K562 (cell line): ENCODE data around the gene LRMDA. TPM values are rescaled to one million over a fixed set of nuclear protein-coding genes. Genes with fewer than 3 reads are reported as not detected.

Source experiments
- ATAC-seq: fragments of 200-7000 bp; cut with Tn5 transposase; 3 replicates; pipeline ENCODE4 v1.9.1; 2020; ENCODE audit warnings: moderate library complexity
- BruUV-seq: library from RNA; stranded (reverse); fragments of 400-500 nt; replicated peaks from 2 replicates; lab custom pipeline; 2021; lab: Mats Ljungman, UMichigan
- CTCF ChIA-PET: fragments of 300-600 bp; formaldehyde crosslinking; extraction: SDS; loops from one replicate; lab custom pipeline; 2021; ENCODE audit warnings: low intra/inter-chr PET ratio; lab: Yijun Ruan, JAX
- POLR2A ChIA-PET: fragments of 300-600, 350-650 bp; sonication (Branson Sonifier 250); formaldehyde crosslinking; extraction: SDS; loops from one replicate; lab custom pipeline; 2021; ENCODE audit warnings: antibody characterized with exemption, inconsistent platforms; lab: Yijun Ruan, JAX
- DNase-seq, 4 experiments: peaks; one replicate each; pipeline versions ENCODE4 v3.0.0 to v3.0.0-alpha.2; 2011 to 2018; ENCODE audit warnings: low spot score in 3 of 4, mixed read lengths in 3 of 4; ENCODE audit errors: extremely low read depth in 1 of 4
- FAIRE-seq: peaks from 2 replicates; lab custom pipeline; 2011; peaks lifted over from hg19 to GRCh38; lab: Jason Lieb, UNC
- H2AFZ ChIP-seq: 2 replicates; pipeline ENCODE4 v1.6.0; 2011; ENCODE audit warnings: low read depth, low read length, control low read depth, inconsistent platforms
- H3K27ac ChIP-seq: fragments of 200-600 bp; 3 replicates; pipeline ENCODE4 v1.8.0; 2011; ENCODE audit warnings: low read depth, mild to moderate bottlenecking, control low read depth, inconsistent platforms, low read length, moderate library complexity, mixed read lengths; ENCODE audit errors: extremely low read depth
- H3K27me3 ChIP-seq, 2 experiments: fragments of 300-600 bp in 1 of 2; 2 replicates in 1 of 2; 3 replicates in 1 of 2; pipeline versions ENCODE4 v1.6.0 to v1.8.0; 2011; ENCODE audit warnings: inconsistent platforms in 2 of 2, low read length in 2 of 2, mild to moderate bottlenecking in 1 of 2, mixed read lengths in 1 of 2, moderate library complexity in 1 of 2; ENCODE audit not compliant: control insufficient read depth in 2 of 2, insufficient read depth in 2 of 2
- H3K36me3 ChIP-seq: fragments of 300-600 bp; 3 replicates; pipeline ENCODE4 v1.8.0; 2011; ENCODE audit warnings: mild to moderate bottlenecking, low read length, inconsistent platforms; ENCODE audit not compliant: control insufficient read depth, insufficient read depth
- H3K4me1 ChIP-seq, 2 experiments: fragments of 200-600 bp in 1 of 2; replicated peaks in 1 of 2; 2 replicates in 1 of 2; 3 replicates in 1 of 2; pipeline versions ENCODE4 v1.5.1 to v1.8.0; 2011; ENCODE audit warnings: inconsistent platforms in 2 of 2, low read length in 2 of 2, mild to moderate bottlenecking in 1 of 2, mixed read lengths in 1 of 2, moderate library complexity in 1 of 2; ENCODE audit not compliant: control insufficient read depth in 2 of 2, insufficient read depth in 2 of 2
- H3K4me2 ChIP-seq: 2 replicates; pipeline ENCODE4 v1.6.1; 2011; ENCODE audit warnings: low read length, control low read depth, inconsistent platforms, mixed read lengths; ENCODE audit not compliant: insufficient read depth
- H3K4me3 ChIP-seq: fragments of 200-600 bp; sonication (generic), shearing (Covaris generic); 2 replicates; pipeline ENCODE4 v1.5.1; 2016; ENCODE audit warnings: control low read depth, inconsistent platforms
- H3K79me2 ChIP-seq: fragments of 200-600 bp; 3 replicates; pipeline ENCODE4 v1.8.0; 2011; ENCODE audit warnings: low read length, inconsistent platforms; ENCODE audit not compliant: control insufficient read depth, insufficient read depth
- H3K9ac ChIP-seq, 2 experiments: 2 replicates each; pipeline versions ENCODE4 v1.6.0 to v1.6.1; 2011; ENCODE audit warnings: low read depth in 2 of 2, low read length in 2 of 2, control low read depth in 1 of 2, inconsistent platforms in 1 of 2, mild to moderate bottlenecking in 1 of 2, mixed read lengths in 1 of 2; ENCODE audit not compliant: insufficient read depth in 1 of 2
- H3K9me1 ChIP-seq: one replicate; pipeline ENCODE4 v1.6.0; 2011; ENCODE audit warnings: inconsistent platforms, mild to moderate bottlenecking, low read length, moderate library complexity; ENCODE audit not compliant: control insufficient read depth, insufficient read depth
- H3K9me3 ChIP-seq: replicated peaks from 2 replicates; pipeline ENCODE4 v1.5.1; 2011; ENCODE audit warnings: low read depth, low read length, inconsistent platforms; ENCODE audit not compliant: control insufficient read depth, insufficient read depth
- H4K20me1 ChIP-seq: replicated peaks from 2 replicates; pipeline ENCODE4 v1.6.1; 2011; ENCODE audit warnings: low read length, inconsistent platforms, mixed read lengths; ENCODE audit not compliant: control insufficient read depth, insufficient read depth
- ARID3A ChIP-seq: IDR thresholded peaks from 2 replicates; pipeline ENCODE4 v1.6.1; 2012; ENCODE audit warnings: low read depth, low read length, improper control_type of control experiment, borderline replicate concordance
- BHLHE40 ChIP-seq: IDR thresholded peaks from 2 replicates; pipeline ENCODE4 v1.6.1; 2011; ENCODE audit warnings: low read length, improper control_type of control experiment
- CBFA2T3 ChIP-seq: fragments of 450-650 bp; IDR thresholded peaks from 2 replicates; pipeline ENCODE4 v1.6.1; 2017
- CBX1 ChIP-seq: sonication (generic); IDR thresholded peaks from 2 replicates; pipeline ENCODE4 v1.6.1; 2016; ENCODE audit warnings: antibody characterized with exemption, low read depth, mild to moderate bottlenecking
- ELF1 ChIP-seq: fragments of 200-800 bp; sonication (Bioruptor generic); IDR thresholded peaks from 2 replicates; pipeline ENCODE4 v1.6.1; 2016; ENCODE audit warnings: missing genetic modification characterization, missing compliant biosample characterization
- HDAC8 ChIP-seq: fragments of 450-650 bp; IDR thresholded peaks from 2 replicates; pipeline ENCODE4 v1.6.1; 2016; ENCODE audit warnings: mild to moderate bottlenecking, missing genetic modification characterization, moderate library complexity, missing compliant biosample characterization
- HNRNPH1 ChIP-seq: fragments of 200-400 bp; formaldehyde crosslinking; optimal IDR thresholded peaks from 2 replicates; pipeline ENCODE3; 2017; ENCODE audit warnings: low read depth, mild to moderate bottlenecking, low read length, moderate library complexity
- HNRNPK ChIP-seq: fragments of 200-400 bp; formaldehyde crosslinking; IDR thresholded peaks from one replicate; pipeline ENCODE4 v1.6.1; 2018; ENCODE audit warnings: mild to moderate bottlenecking, low read depth, low read length; ENCODE audit not compliant: poor library complexity, severe bottlenecking
- KLF10 ChIP-seq: fragments of 250-450 bp; sonication (Bioruptor Pico); IDR thresholded peaks from 2 replicates; pipeline ENCODE4 v1.6.1; 2021; ENCODE audit warnings: matching md5 sums
- MBD2 ChIP-seq: sonication (generic); IDR thresholded peaks from 2 replicates; pipeline ENCODE4 v1.6.1; 2016; ENCODE audit warnings: low read depth, borderline replicate concordance
- MED1 ChIP-seq: sonication (generic); formaldehyde crosslinking; IDR thresholded peaks from 2 replicates; pipeline ENCODE4 v1.8.1; 2023; ENCODE audit warnings: missing genetic modification reagents, borderline replicate concordance
- MTF1 ChIP-seq: fragments of 250-450 bp; sonication (Bioruptor Pico); IDR thresholded peaks from 2 replicates; pipeline ENCODE4 v1.9.0; 2021; ENCODE audit warnings: moderate library complexity, mild to moderate bottlenecking, inconsistent platforms, borderline replicate concordance
- NCOR1 ChIP-seq: fragments of 450-650 bp; IDR thresholded peaks from 2 replicates; pipeline ENCODE4 v1.6.1; 2016; ENCODE audit warnings: mild to moderate bottlenecking, moderate library complexity
- NFATC3 ChIP-seq: fragments of 450-650 bp; IDR thresholded peaks from 2 replicates; pipeline ENCODE4 v1.6.1; 2017; ENCODE audit warnings: mild to moderate bottlenecking
- NFE2 ChIP-seq: IDR thresholded peaks from 2 replicates; pipeline ENCODE4 v1.6.1; 2014; ENCODE audit warnings: antibody characterized with exemption, low read depth
- RHOXF2B ChIP-seq: fragments of 250-450 bp; sonication (Bioruptor Pico); conservative IDR thresholded peaks from 2 replicates; pipeline ENCODE4 v1.5.1; 2021
- TAF15 ChIP-seq: fragments of 200-400 bp; formaldehyde crosslinking; IDR thresholded peaks from 2 replicates; pipeline ENCODE4 v1.6.1; 2017; ENCODE audit warnings: mild to moderate bottlenecking, low read depth, low read length, moderate library complexity
- VEZF1 ChIP-seq: fragments of 200-800 bp; sonication (Bioruptor generic); IDR thresholded peaks from 2 replicates; pipeline ENCODE4 v1.6.1; 2017; ENCODE audit warnings: missing genetic modification characterization, missing compliant biosample characterization
- ZNF583 ChIP-seq: fragments of 250-450 bp; sonication (Bioruptor Pico); IDR thresholded peaks from 2 replicates; pipeline ENCODE4 v1.4.0; 2020
- WGBS: fragments of 100-300 bp; shearing (Covaris generic); methylation state at CpG from one replicate; pipeline ENCODE4 v1.1.6; 2016; ENCODE audit warnings: low coverage, mixed read lengths; ENCODE audit not compliant: insufficient coverage; ENCODE audit errors: missing lambda C conversion rate; 5-methylcytosine and 5-hydroxymethylcytosine counted together
- in situ Hi-C: fragments of 300-500 bp; cut with MboI; formaldehyde crosslinking; loops from 4 replicates; pipeline ENCODE4 v1.15.0; 2018; ENCODE audit warnings: inconsistent platforms, mixed read lengths
- intact Hi-C: fragments of 100-400 bp; cut with micrococcal nuclease; formaldehyde crosslinking; loops from 2 replicates; pipeline ENCODE4 v1.14.2; 2022
- polyA plus RNA-seq, 8 experiments: library from polyadenylated mRNA; depleted of rRNA in 4 of 8; stranded (reverse) in 5 of 8; unstranded in 3 of 8; fragments of >200 nt; fragmentation: Nextera tagmentation in 2 of 8; fragmentation: Illumina TruSeq in 1 of 8; extraction: Ambion mirVana in 2 of 8; extraction: Trizol in 1 of 8; gene quantifications; 2 replicates each; pipeline versions ENCODE4 v1.2.1 to v1.2.3, GENCODE V29; 2011 to 2014; ENCODE audit warnings: inconsistent platforms in 1 of 8, missing spikeins in 1 of 8
- total RNA-seq, 7 experiments: library from RNA; depleted of rRNA in 6 of 7; stranded (reverse); fragments of >200 nt in 6 of 7; fragmentation: Illumina TruSeq in 2 of 7; extraction: Trizol in 2 of 7; gene quantifications; 2 replicates each; pipeline versions ENCODE4 v1.2.1 to v1.2.3, GENCODE V29; 2011 to 2021; ENCODE audit warnings: low replicate concordance in 1 of 7

LRMDA gene
- total and polyA plus RNA-seq, 9 of the 15 experiments (the other 6 are each of a cell fraction or from before 2014, with no cell fraction given) = 0.25 TPM; not detected in 8

- Histone ChIP-seq H3K9ac (no peak overlapping the region), H2AFZ (no peak overlapping the region), H3K79me2 (no peaks in the 10 kb centered on the region), H3K9me1 (no peaks in the 10 kb centered on the region), H4K20me1 (no peaks in the 10 kb centered on the region), H3K9me3 (no peaks in the 10 kb centered on the region), H3K36me3 (no peaks in the 10 kb centered on the region), H3K27ac (no peak overlapping the region), H3K27me3 (no peaks in the 10 kb centered on the region), H3K4me2 (no peak overlapping the region), H3K4me3 (no peak overlapping the region), H3K4me1 (no peaks in the 10 kb centered on the region)
- TF ChIP-seq NFATC3 (no peak), BHLHE40 (no peak), MBD2 (no peak), ZNF583 (CRISPR knock-in tag) (no peak), HDAC8 (no peak), RHOXF2B (CRISPR knock-in tag) (no peak), CBFA2T3 (no peak), TAF15 (no peak), MED1 (CRISPR knock-in tag) (no peak), ARID3A (no peak), ELF1 (no peak), NFE2 (no peak), HNRNPH1 (no peak), CBX1 (no peak), MTF1 (CRISPR knock-in tag) (no peak), HNRNPK (no peak), KLF10 (CRISPR knock-in tag) (no peak), VEZF1 (CRISPR knock-in tag) (no peak), NCOR1 (no peak)
- ChIA-PET POLR2A (no interaction called here), CTCF (no interaction called here)
- ATAC-seq = no peak
- no peak for FAIRE-seq
- in situ Hi-C loops (no loop called here), intact Hi-C loops (no loop called here)
- WGBS = 3% methylated on average over 4 of the region's 4 CpGs
- no peak for DNase-seq
- no TSS peak for BruUV-seq
These were observed 860.5 kb downstream of the LRMDA start for GRCh38 chr10:76291885-76292284.
